TTC549 (cell line): ENCODE data around the gene CCL1.
"Not testable (repeated sequence)": the region's sequence is repeated elsewhere in the genome, so short reads cannot be mapped to it uniquely, and the experiment has no call there.

ENCODE experiments used
- FAIRE-seq: peaks from 2 replicates; lab custom pipeline; 2012; peaks lifted over from hg19 to GRCh38; lab: Jason Lieb, UNC

CCL1 gene

GRCh38 chr17:34357398-34357797, 5.6 kb downstream of the CCL1 start:
- FAIRE-seq, result no peak

GRCh38 chr17:34356194-34356593, 6.8 kb downstream of the CCL1 start, which contains the start of gene CCL13:
TSS of gene CCL13 (plus strand) at chr17:34356480. CDS start at chr17:34356527, 47 bp downstream.
- no peak for FAIRE-seq

GRCh38 chr17:34354637-34355036, 8.4 kb downstream of the CCL1 start:
- FAIRE-seq, result no peak

GRCh38 chr17:34352191-34352590, 10.8 kb downstream of the CCL1 start:
- no peak for FAIRE-seq

- FAIRE-seq, result no peak
Measured at GRCh38 chr17:34351096-34351495, 11.9 kb downstream of the CCL1 start.

- no peak for FAIRE-seq
Measured at GRCh38 chr17:34349751-34350150, 13.3 kb downstream of the CCL1 start.

- FAIRE-seq, result no peak
Measured at GRCh38 chr17:34347063-34347462, 16.0 kb downstream of the CCL1 start.

- FAIRE-seq, result no peak
Measured at GRCh38 chr17:34341916-34342315, 21.1 kb downstream of the CCL1 start.

- FAIRE-seq, result no peak
Measured at GRCh38 chr17:34339138-34339770, 23.8 kb downstream of the CCL1 start.

GRCh38 chr17:34337701-34338100, 25.3 kb downstream of the CCL1 start:
- FAIRE-seq, result no peak

GRCh38 chr17:34327580-34327979, 35.5 kb downstream of the CCL1 start:
- not testable (repeated sequence) for FAIRE-seq

- FAIRE-seq, result no peak
Measured at GRCh38 chr17:34321964-34322363, 41.1 kb downstream of the CCL1 start.

GRCh38 chr17:34319039-34319483, 44.0 kb downstream of the CCL1 start, which contains the start of gene CCL8:
TSS of gene CCL8 (plus strand) at chr17:34319435. CDS start at chr17:34319502, 67 bp downstream.
- no peak for FAIRE-seq

- no peak for FAIRE-seq
Measured at GRCh38 chr17:34318474-34318873, 44.6 kb downstream of the CCL1 start.

GRCh38 chr17:34314279-34314678, 48.8 kb downstream of the CCL1 start:
- FAIRE-seq, result no peak

GRCh38 chr17:34313164-34313563, 49.9 kb downstream of the CCL1 start:
- FAIRE-seq, result no peak

GRCh38 chr17:34312080-34312479, 51.0 kb downstream of the CCL1 start:
- FAIRE-seq, result no peak

GRCh38 chr17:34311291-34311690, 51.7 kb downstream of the CCL1 start:
- no peak for FAIRE-seq
